ENCODE measurements around the gene WFDC9.
"Not testable (repeated sequence)": the region's sequence is repeated elsewhere in the genome, so short reads cannot be mapped to it uniquely, and the experiment has no call there.

The WFDC9 gene

DNA sequence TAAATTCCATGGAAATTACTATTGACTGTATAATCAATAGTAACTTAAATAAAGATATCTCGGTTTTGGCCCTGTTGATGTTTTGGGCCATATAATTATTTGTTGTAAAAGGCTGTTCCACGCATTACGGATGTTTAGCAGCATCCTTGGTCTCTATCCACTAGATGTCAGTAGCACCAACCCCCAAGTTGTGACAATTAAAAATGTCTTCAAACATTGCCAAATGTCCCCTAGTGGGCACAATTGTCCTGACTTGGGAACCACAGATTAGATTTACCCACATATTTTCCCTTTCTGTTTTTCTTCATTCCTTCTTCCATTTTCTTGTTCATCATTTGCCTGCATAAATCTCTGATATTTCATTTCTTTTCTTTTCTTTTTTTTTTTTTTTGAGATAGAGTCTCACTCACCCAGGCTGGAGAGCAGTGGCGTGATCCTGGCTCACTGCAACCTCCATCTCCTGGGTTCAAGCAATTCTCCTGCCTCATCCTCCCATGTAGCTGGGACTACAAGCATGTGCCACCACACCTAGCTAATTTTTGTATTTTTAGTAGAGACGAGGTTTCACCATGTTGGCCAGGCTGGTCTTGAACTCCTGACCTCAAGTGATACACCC is 38.4 kb downstream of the WFDC9 start:
- peak; percentile 12 for DNase-seq (ENCODE audit: low read depth)

DNA sequence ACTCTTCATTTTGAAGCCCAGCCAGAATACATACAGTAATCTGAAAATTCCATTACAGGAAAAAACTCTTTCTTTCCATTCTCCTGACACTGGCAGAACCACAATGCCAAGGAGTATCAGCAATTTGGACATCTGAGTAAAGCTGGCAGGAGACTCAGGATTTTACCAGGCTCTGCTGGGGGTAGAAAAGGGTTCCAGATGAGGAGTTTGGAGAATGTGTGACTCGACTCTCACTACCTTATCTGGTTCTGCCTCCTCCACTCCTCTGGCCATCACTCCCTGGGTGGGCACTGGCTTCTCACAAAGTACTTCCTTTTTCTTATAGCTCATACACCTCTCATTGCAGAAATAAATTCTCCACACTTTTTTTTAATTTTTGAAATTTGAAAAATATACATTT is 41.4 kb downstream of the WFDC9 start:
- DNase-seq (ENCODE audit: low read depth): no peak

DNA sequence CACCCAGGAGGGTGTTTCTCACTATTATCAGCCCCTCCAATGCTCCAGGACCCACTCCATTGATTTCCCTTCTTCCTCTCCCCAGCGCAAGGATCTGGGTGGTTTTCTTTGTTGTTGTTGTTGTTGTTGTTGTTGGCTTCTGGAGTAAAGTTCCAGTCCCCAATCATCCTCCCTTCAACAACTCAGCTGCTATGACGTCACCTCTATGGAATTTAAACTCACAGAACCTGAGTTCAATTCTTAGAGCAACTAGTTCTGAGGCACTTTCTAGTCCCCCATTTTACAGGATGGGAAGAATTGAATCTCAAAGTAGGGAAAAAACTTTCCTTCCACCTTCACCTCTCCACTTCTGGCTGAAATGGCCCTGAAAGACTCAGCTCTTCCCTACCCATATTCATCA is 42.3 kb downstream of the WFDC9 start:
- no peak for DNase-seq (ENCODE audit: low read depth)

DNA sequence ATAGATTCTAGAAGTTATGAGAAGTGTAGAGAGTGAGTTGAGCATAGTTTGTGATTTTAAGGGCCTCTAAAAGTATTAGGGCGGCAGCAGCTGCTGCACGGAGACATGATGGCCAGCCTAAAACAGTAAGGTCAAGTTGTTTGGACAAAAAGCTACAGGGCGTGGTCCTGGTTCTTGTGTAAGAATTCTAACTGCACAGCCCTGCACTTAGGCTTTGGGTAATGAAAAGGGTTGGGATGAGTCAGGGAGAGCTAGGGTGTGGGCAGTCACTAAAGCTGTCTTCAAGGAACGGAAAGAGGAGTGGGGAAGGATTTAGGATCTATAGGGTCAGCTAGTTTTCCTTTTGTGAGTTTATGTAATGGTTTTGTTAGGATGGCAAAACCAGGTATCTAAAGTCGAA is 45.1 kb downstream of the WFDC9 start:
- not testable (repeated sequence) for DNase-seq (ENCODE audit: low read depth)

DNA sequence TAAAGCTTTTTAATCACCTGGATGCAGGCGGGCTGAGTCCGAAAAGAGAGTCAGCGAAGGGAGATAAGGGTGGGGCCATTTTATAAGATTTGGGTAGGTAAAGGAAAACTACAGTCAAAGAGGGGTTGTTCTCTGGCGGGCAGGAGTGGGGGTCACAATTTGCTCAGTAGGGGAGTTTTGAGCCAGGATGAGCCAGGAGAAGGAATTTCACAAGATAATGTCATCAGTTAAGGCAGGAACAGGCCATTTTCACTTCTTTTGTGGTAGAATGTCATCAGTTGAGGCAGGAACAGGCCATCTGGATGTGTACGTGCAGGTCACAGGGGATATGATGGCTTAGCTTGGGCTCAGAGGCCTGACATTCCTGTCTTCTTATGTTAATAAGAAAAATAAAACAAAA is 46.8 kb downstream of the WFDC9 start:
- DNase-seq (ENCODE audit: low read depth): not testable (repeated sequence)

DNA sequence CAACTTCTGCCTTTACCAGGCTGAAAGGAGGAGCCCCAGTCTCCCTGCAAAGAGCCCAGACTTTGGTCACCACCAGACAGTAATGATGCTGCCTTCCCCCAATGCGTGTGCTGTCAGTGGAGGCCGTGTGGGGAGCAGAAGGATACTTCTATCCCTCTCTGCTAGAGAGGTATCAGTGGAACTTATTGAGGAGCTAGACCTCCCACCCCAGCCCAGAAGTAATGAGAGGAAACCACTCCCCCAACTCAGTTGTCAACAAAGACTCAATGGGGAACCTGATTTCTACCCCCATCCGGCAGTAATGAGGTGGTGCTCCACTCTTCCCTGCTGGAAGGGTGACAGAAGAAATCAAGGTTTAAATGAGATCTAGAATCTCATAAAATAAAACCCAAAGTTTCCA is 47.6 kb downstream of the WFDC9 start:
- DNase-seq (ENCODE audit: low read depth): no peak

DNA sequence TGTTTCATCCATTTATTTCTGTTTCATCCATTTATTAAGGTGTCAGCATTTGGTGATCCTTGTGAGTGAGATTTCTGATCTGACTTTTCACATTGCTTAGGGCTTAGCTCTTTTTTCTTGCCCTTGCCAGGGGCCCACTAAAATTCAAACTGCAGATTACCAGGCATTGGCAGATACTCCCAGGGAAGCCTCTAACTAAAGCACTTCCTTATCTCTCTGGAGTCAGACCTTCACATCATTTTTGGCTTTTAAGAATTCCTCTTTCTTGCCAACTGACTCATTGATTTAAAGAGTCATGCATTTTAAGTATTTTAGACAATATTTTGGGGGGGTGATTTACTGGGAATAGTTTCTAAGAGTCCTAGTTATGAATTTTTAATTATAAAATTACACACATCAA is 49.4 kb downstream of the WFDC9 start:
- DNase-seq (ENCODE audit: low read depth): no peak

DNA sequence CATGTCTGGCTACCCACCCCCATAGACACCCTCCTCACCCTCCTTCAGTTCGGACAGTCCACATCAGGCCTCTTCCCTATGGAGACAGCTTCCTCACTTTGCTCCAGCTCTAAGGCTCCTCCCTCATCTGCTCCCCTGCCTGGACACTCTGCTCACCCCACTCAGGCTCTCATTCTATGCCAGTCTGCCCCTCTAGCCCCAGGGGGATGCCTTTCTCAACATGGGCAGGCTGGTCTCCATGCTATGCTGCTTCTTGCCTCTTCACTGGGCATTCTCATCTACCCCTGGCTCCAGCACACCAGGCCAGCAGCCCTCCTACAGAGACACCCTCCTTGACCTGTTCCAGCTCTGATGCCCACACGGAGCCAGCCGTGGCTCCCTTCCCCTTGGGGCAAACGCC is 51.9 kb downstream of the WFDC9 start, which contains the start of gene WFDC8:
WFDC8 (minus strand) TSS at position 101 of the 400 bp plus-strand sequence; CDS start at position 64, 37 bp downstream.
- DNase-seq (ENCODE audit: low read depth): no peak

DNA sequence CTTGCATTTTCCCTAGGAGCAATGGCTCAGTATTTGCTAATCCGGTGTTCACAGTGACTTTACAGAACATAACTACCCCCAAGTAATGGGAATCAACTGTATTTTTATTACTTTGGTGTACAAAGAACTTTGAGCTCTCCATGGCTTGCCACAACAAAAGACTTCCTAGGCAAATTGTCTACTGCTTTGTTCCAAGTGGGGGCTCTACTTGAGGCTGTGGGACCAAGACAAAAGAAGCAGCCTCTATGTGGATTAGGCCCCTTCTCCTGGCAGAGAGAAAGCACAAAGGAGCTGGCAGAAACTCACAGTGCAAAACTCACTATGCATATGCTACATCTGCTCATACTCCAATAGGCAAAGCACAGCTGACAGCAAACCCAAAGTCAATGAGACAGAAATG is 52.9 kb downstream of the WFDC9 start:
- no peak for DNase-seq (ENCODE audit: low read depth)

DNA sequence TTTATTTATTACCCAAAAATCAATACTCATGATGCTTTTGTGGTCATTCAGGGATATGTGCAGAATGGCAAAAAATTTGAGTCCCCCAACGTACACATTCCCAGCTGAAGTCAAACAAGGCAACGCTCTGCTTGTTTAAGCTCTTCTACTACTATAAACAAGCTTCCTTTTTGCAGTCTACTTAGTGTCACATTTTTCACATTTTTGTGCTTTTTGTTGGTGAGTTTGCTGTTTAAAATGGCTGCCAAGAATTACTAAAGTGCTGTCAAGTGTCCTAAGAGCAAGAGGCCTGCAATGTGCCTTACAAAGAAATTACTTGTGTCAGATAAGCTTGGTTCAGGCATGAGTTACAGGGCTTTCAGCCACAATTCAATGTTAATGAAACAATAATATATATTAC is 54.1 kb downstream of the WFDC9 start:
- DNase-seq (ENCODE audit: low read depth): no peak

DNA sequence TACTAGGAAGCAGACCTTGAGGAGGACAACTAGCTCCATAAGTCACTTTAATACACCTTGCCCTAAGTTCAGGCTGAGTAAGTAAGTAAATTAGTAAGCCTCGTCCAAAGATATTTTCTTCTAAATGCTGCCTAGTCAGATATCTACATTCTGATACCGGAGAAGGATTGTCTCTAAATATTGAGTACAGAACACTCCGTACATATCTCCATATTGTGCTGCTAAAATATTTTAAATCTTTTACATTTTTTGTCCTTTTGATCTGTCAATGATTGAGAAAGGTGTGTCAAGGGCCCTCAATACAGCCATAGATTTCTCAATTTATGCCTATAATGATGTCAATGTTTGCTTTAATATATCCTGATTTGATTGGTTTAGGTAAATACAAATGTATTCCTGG is 55.2 kb downstream of the WFDC9 start:
- DNase-seq (ENCODE audit: low read depth): no peak

DNA sequence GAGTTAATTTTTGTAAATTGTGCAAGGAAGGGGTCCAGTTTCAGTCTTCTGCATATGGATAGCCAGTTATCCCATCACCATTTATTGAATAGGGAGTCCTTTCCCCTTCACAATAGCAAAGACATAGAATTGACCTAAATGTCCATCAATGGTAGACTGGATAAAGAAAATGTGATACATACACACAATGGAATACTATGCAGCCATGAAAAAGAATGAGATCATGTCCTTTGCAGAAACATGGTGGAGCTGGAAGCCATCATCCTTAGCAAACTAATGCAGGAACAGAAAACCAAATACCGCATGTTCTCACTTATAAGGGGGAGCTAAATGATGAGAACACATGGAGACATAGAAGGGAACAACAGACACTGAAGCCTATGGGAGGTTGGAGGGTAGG is 61.4 kb downstream of the WFDC9 start:
- not testable (repeated sequence) for DNase-seq (ENCODE audit: low read depth)

DNA sequence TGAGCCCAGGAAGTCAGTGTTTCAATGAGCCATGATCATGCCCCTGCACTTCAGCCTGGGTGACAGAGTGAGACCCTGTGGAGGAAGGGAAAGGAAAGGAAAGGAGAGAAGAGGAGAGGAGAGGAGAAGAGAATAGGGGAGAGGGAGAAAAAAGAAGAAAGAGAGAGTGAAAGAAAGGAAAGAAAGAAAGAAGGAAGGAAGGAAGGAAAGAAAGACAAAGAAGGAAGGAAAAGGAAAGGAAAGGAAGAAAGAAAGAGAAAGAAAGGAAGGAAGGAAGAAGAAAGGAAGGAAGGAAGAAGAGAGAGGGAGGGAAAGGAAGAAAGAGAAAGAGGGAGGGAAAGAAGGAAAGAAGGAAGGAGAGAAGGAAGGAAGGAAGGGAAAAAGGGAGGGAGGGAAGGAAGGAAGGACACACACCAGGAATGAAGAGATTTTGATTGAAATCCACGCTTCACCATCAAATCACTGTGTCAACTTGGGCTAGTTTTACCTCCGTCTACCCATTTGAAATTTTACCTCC is 66.3 kb downstream of the WFDC9 start:
- no peak for DNase-seq (ENCODE audit: low read depth)

All from fibroblast of the conjunctiva (primary cell).